ENCODE measurements around the gene WBP2. TPM values are rescaled to one million over a fixed set of nuclear protein-coding genes. Genes with fewer than 3 reads are reported as not detected.
A peak's percentile ranks its signal among the peaks of the same experiment; 100 is the strongest.

WBP2 gene
- total and polyA plus RNA-seq, 2 of the 8 experiments (the other 6 are each of a cell fraction or from before 2014, with no cell fraction given), result 48.2 to 71.2 TPM

- TF ChIP-seq RAD21 (IDR thresholded peaks at IDR 0.05 in 1 of 2, conservative IDR thresholded peaks at IDR 0.05 in 1 of 2; ENCODE audit: low read depth in 2 of 2, low read length in 2 of 2) (no peak), RNF2 (IDR thresholded peaks at IDR 0.05; ENCODE audit: borderline replicate concordance, low read depth, low read length, missing control alignments, poor library complexity, severe bottlenecking) (no peak), JUND (IDR thresholded peaks at IDR 0.05; ENCODE audit: low read length) (no peak), BRCA1 (IDR thresholded peaks at IDR 0.05; ENCODE audit: low read depth, low read length) (no peak), MAFK (IDR thresholded peaks at IDR 0.05; ENCODE audit: low read depth, low read length) (no peak), SP2 (IDR thresholded peaks at IDR 0.05; ENCODE audit: low read length) (no peak), HDAC2 (IDR thresholded peaks at IDR 0.05; ENCODE audit: borderline replicate concordance in 1 of 2, low read depth in 2 of 2, low read length in 2 of 2) (no peak), BACH1 (IDR thresholded peaks at IDR 0.05; ENCODE audit: low read length) (no peak), JUN (IDR thresholded peaks at IDR 0.05; ENCODE audit: low read depth, low read length) (no peak), YY1 (IDR thresholded peaks at IDR 0.05; ENCODE audit: low read depth, low read length) (0 out of 2 replicates have a peak, but pooled peaks have one; percentile 22), CBX5 (IDR thresholded peaks at IDR 0.05; ENCODE audit: low read depth, low read length) (no peak), EP300 (IDR thresholded peaks at IDR 0.05; ENCODE audit: borderline replicate concordance in 1 of 2, low read depth in 2 of 2, low read length in 2 of 2) (peak in 1 of 2 experiments; percentile 4; a peak in 1 of 3 replicates), NRF1 (IDR thresholded peaks at IDR 0.05; ENCODE audit: low read depth, low read length) (peak; percentile 37), GTF2F1 (IDR thresholded peaks at IDR 0.05; ENCODE audit: borderline replicate concordance, low read depth, low read length) (no peak), SP1 (IDR thresholded peaks at IDR 0.05; ENCODE audit: low read depth, low read length) (peak; percentile 86; the same call in 1 of the 2 replicates), TCF12 (IDR thresholded peaks at IDR 0.05; ENCODE audit: low read depth, low read length) (no peak), CREB1 (IDR thresholded peaks at IDR 0.05) (peak; percentile 86), HDAC6 (IDR thresholded peaks at IDR 0.05; ENCODE audit: low read depth, low read length) (no peak)
- TF ChIP-seq, protein P1, sequence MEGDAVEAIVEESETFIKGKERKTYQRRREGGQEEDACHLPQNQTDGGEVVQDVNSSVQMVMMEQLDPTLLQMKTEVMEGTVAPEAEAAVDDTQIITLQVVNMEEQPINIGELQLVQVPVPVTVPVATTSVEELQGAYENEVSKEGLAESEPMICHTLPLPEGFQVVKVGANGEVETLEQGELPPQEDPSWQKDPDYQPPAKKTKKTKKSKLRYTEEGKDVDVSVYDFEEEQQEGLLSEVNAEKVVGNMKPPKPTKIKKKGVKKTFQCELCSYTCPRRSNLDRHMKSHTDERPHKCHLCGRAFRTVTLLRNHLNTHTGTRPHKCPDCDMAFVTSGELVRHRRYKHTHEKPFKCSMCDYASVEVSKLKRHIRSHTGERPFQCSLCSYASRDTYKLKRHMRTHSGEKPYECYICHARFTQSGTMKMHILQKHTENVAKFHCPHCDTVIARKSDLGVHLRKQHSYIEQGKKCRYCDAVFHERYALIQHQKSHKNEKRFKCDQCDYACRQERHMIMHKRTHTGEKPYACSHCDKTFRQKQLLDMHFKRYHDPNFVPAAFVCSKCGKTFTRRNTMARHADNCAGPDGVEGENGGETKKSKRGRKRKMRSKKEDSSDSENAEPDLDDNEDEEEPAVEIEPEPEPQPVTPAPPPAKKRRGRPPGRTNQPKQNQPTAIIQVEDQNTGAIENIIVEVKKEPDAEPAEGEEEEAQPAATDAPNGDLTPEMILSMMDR (IDR thresholded peaks at IDR 0.05; ENCODE audit: control extremely low read depth in 1 of 3, insufficient read depth in 1 of 3, low read depth in 1 of 3, low read length in 3 of 3), result peak in 2 of 3 experiments; percentile 15 to 47; a peak in 2 of 4 replicates
- TF ChIP-seq, protein P2, sequence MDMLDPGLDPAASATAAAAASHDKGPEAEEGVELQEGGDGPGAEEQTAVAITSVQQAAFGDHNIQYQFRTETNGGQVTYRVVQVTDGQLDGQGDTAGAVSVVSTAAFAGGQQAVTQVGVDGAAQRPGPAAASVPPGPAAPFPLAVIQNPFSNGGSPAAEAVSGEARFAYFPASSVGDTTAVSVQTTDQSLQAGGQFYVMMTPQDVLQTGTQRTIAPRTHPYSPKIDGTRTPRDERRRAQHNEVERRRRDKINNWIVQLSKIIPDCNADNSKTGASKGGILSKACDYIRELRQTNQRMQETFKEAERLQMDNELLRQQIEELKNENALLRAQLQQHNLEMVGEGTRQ (IDR thresholded peaks at IDR 0.05; ENCODE audit: low read length), result peak; percentile 97
These were observed at the start of gene WBP2 (continued) for GRCh38 chr17:75855310-75856061.
